GM12878 (cell line): ENCODE data around the gene CATSPER3. TPM values are rescaled to one million over a fixed set of nuclear protein-coding genes. Genes with fewer than 3 reads are reported as not detected.

ENCODE experiments used
- ATAC-seq: fragments of 200-7000 bp; cut with Tn5 transposase; 3 replicates; pipeline ENCODE4 v1.9.1; 2020; ENCODE audit warnings: mild to moderate bottlenecking, moderate library complexity
- BruUV-seq: library from RNA; stranded (reverse); fragments of 400-500 nt; replicated peaks from 2 replicates; lab custom pipeline; 2021; lab: Mats Ljungman, UMichigan
- CTCF ChIA-PET: fragments of 300-600 bp; sonication (Branson Sonifier 250); formaldehyde crosslinking; extraction: SDS; loops from one replicate; lab custom pipeline; 2021; ENCODE audit warnings: inconsistent platforms; lab: Yijun Ruan, JAX
- POLR2A ChIA-PET: fragments of 350-600 bp; formaldehyde crosslinking; extraction: SDS; loops from one replicate; lab custom pipeline; 2021; ENCODE audit warnings: inconsistent platforms; lab: Charles Lee
- RAD21 ChIA-PET: fragments of 300-600 bp; sonication (Branson Sonifier 250); formaldehyde crosslinking; loops from one replicate; lab custom pipeline; 2023; ENCODE audit warnings: antibody characterized with exemption; ENCODE audit not compliant: unreplicated experiment; lab: Charles Lee
- SMC1A ChIA-PET: fragments of 300-600 bp; sonication (Branson Sonifier 250); formaldehyde crosslinking; loops from one replicate; lab custom pipeline; 2023; ENCODE audit not compliant: unreplicated experiment, uncharacterized antibody; lab: Charles Lee
- DNase-seq: peaks from one replicate; pipeline ENCODE4 v3.0.0-alpha.2; 2011; ENCODE audit warnings: low read depth, low spot score
- FAIRE-seq: peaks from 3 replicates; lab custom pipeline; 2011; peaks lifted over from hg19 to GRCh38; lab: Jason Lieb, UNC
- H2AFZ ChIP-seq: 2 replicates; pipeline ENCODE4 v1.6.0; 2011; ENCODE audit warnings: low read depth, low read length, control low read depth; ENCODE audit not compliant: control insufficient read depth
- H3K27ac ChIP-seq: 2 replicates; pipeline ENCODE4 v1.5.1; 2011; ENCODE audit warnings: control low read depth; ENCODE audit not compliant: control insufficient read depth, insufficient read depth
- H3K27me3 ChIP-seq, 2 experiments: replicated peaks in 1 of 2; 2 replicates each; pipeline versions ENCODE4 v1.6.0 to v1.6.1; 2011; ENCODE audit warnings: low read length in 1 of 2; ENCODE audit not compliant: control insufficient read depth in 2 of 2, insufficient read depth in 2 of 2
- H3K36me3 ChIP-seq, 2 experiments: 2 replicates each; pipeline ENCODE4 v1.5.1; 2011; ENCODE audit warnings: low read length in 1 of 2; ENCODE audit not compliant: control insufficient read depth in 2 of 2, insufficient read depth in 2 of 2
- H3K4me1 ChIP-seq: 2 replicates; pipeline ENCODE4 v1.6.1; 2011; ENCODE audit warnings: mild to moderate bottlenecking, low read length, moderate library complexity, mixed read lengths; ENCODE audit not compliant: control insufficient read depth, insufficient read depth
- H3K4me2 ChIP-seq: 2 replicates; pipeline ENCODE4 v1.6.0; 2011; ENCODE audit warnings: control low read depth; ENCODE audit not compliant: control insufficient read depth, insufficient read depth
- H3K4me3 ChIP-seq: fragments of 200-600 bp; sonication (generic); 2 replicates; pipeline ENCODE4 v1.5.1; 2016
- H3K79me2 ChIP-seq: 2 replicates; pipeline ENCODE4 v1.6.0; 2011; ENCODE audit warnings: low read length; ENCODE audit not compliant: control insufficient read depth, insufficient read depth
- H3K9ac ChIP-seq: 2 replicates; pipeline ENCODE4 v1.8.0; 2011; ENCODE audit warnings: low read length, control low read depth, mixed read lengths; ENCODE audit not compliant: control insufficient read depth, insufficient read depth
- H3K9me3 ChIP-seq: replicated peaks from 3 replicates; pipeline ENCODE4 v1.5.1; 2011; ENCODE audit warnings: mild to moderate bottlenecking, low read length; ENCODE audit not compliant: control insufficient read depth, insufficient read depth
- H4K20me1 ChIP-seq: 2 replicates; pipeline ENCODE4 v1.6.0; 2011; ENCODE audit not compliant: control insufficient read depth, insufficient read depth
- GATAD2B ChIP-seq: fragments of 450-650 bp; conservative IDR thresholded peaks from 2 replicates; pipeline ENCODE4 v1.6.1; 2017; ENCODE audit warnings: low read depth, mild to moderate bottlenecking, moderate library complexity
- IKZF2 ChIP-seq, 2 experiments: fragments of 450-650 bp; IDR thresholded peaks; 2 replicates each; pipeline ENCODE4 v1.6.1; 2017; ENCODE audit warnings: mild to moderate bottlenecking in 2 of 2, moderate library complexity in 2 of 2
- MTA3 ChIP-seq: IDR thresholded peaks from 2 replicates; pipeline ENCODE4 v1.6.1; 2012; ENCODE audit warnings: low read length, inconsistent platforms, borderline replicate concordance
- MYC ChIP-seq: IDR thresholded peaks from 2 replicates; pipeline ENCODE4 v1.6.1; 2011; ENCODE audit warnings: mild to moderate bottlenecking, low read length, moderate library complexity, inconsistent platforms; ENCODE audit not compliant: insufficient read depth, insufficient replicate concordance, insufficient read length, severe bottlenecking
- NFYB ChIP-seq: IDR thresholded peaks from 2 replicates; pipeline ENCODE4 v1.6.1; 2011; ENCODE audit warnings: low read depth, mild to moderate bottlenecking, low read length, improper control_type of control experiment, moderate library complexity; ENCODE audit not compliant: insufficient read depth
- NR2C2 ChIP-seq: IDR thresholded peaks from 2 replicates; pipeline ENCODE4 v1.6.1; 2011; ENCODE audit warnings: borderline replicate concordance, low read depth; ENCODE audit not compliant: control insufficient read depth, insufficient read length
- RELA ChIP-seq: fragments of 450-650 bp; IDR thresholded peaks from 2 replicates; pipeline ENCODE4 v1.8.0; 2014; ENCODE audit warnings: borderline replicate concordance; ENCODE audit not compliant: partially characterized antibody
- SPI1 ChIP-seq: IDR thresholded peaks from 2 replicates; pipeline ENCODE4 v1.6.1; 2011; ENCODE audit warnings: low read depth, mild to moderate bottlenecking, low read length, moderate library complexity, borderline replicate concordance; ENCODE audit not compliant: insufficient read depth
- SUPT20H ChIP-seq: IDR thresholded peaks from 2 replicates; pipeline ENCODE4 v1.6.1; 2011; ENCODE audit warnings: low read depth, mild to moderate bottlenecking, low read length, moderate library complexity, borderline replicate concordance; ENCODE audit not compliant: control insufficient read depth
- WGBS: methylation state at CpG from one replicate; pipeline ENCODE4 v1.1.6; 2016; ENCODE audit warnings: low lambda C conversion rate; ENCODE audit not compliant: insufficient replicate concordance, insufficient coverage; ENCODE audit errors: missing lambda C conversion rate; 5-methylcytosine and 5-hydroxymethylcytosine counted together
- in situ Hi-C: fragments of 300-500 bp; cut with MboI; formaldehyde crosslinking; loops from 9 replicates; pipeline ENCODE4 v1.14.3; 2018; ENCODE audit warnings: mixed read lengths
- intact Hi-C: fragments of 100-400 bp; cut with micrococcal nuclease; formaldehyde crosslinking; loops from one replicate; pipeline ENCODE4 v1.14.2; 2022; ENCODE audit not compliant: unreplicated experiment
- polyA plus RNA-seq, 11 experiments: library from polyadenylated mRNA; depleted of rRNA in 4 of 11; unstranded in 6 of 11; stranded (reverse) in 5 of 11; fragments of >200 nt; fragmentation: Nextera tagmentation in 4 of 11; fragmentation: Illumina TruSeq in 1 of 11; extraction: Ambion mirVana in 4 of 11; extraction: Trizol in 1 of 11; gene quantifications; 1 replicate in 1 of 11; 2 replicates in 10 of 11; pipeline versions ENCODE4 v1.2.1 to v1.2.3, GENCODE V29; 2011 to 2016; ENCODE audit warnings: inconsistent platforms in 2 of 11, missing spikeins in 2 of 11, low read depth in 1 of 11
- total RNA-seq, 4 experiments: library from RNA; depleted of rRNA in 3 of 4; stranded (reverse); fragments of >200 nt in 3 of 4; fragmentation: Illumina TruSeq in 1 of 4; extraction: Trizol in 1 of 4; gene quantifications; 2 replicates each; pipeline versions ENCODE4 v1.2.1 to v1.2.3, GENCODE V29; 2013 to 2021
- TF ChIP-seq, protein P1 (sequence below): fragments of 450-650 bp; IDR thresholded peaks from 2 replicates; pipeline ENCODE4 v1.6.1; 2016; ENCODE audit warnings: mild to moderate bottlenecking, moderate library complexity, borderline replicate concordance

CATSPER3 gene
- total and polyA plus RNA-seq, 10 of the 15 experiments (the other 5 are each of a cell fraction or from before 2014, with no cell fraction given), result 0.06 to 0.38 (median 0.13) TPM; not detected in 4

DNA sequence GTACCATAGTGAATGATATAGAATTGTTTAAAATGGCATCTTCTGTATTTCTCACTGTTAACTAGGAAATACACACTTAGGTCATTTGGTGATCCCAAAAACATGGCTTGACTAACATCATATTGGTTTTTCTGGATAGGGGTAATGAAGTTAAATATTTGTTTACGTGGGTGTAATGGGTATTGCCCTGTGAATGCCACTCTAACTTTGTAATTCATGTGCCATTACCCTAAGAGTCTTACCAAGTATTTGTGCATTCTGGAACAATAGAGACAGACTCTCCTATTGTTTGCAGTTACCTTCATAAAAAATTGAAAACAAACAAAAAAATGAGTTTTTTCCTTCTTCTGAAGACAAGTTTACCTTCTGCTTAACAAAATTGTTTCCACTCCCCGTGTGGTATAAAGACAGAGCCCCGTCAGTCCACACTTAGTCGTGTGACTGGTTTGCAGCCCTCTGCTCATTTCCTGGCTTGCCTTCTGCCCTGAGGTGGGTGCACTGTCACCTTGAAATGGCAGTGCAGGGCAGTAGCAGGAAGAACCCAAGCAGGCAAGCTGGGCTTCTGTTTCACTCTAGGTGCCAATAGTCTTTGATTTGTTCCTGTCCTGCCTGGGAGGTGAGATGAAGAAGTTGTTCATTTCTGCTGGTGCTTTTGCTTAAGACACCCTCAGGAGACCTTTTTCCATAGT, 9.6 kb upstream of the CATSPER3 start:
- in situ Hi-C loops (no loop called here), intact Hi-C loops (no loop called here)
- RAD21 ChIA-PET, result no interaction called here
- POLR2A ChIA-PET, result no interaction called here
- H3K4me3 ChIP-seq, result no peak overlapping the region
- H3K27ac ChIP-seq, result no peak overlapping the region
- ATAC-seq (no peak), FAIRE-seq (no peak), DNase-seq (no peak)
- H3K27me3 ChIP-seq, result no peaks in the 10 kb centered on the region
- TF ChIP-seq IKZF2 (IDR thresholded peaks at IDR 0.05) (no peak), GATAD2B (no peak), SPI1 (no peak), MYC (no peak), MTA3 (no peak), SUPT20H (no peak), NFYB (no peak), RELA (no peak), NR2C2 (no peak)
- TF ChIP-seq, protein P1, sequence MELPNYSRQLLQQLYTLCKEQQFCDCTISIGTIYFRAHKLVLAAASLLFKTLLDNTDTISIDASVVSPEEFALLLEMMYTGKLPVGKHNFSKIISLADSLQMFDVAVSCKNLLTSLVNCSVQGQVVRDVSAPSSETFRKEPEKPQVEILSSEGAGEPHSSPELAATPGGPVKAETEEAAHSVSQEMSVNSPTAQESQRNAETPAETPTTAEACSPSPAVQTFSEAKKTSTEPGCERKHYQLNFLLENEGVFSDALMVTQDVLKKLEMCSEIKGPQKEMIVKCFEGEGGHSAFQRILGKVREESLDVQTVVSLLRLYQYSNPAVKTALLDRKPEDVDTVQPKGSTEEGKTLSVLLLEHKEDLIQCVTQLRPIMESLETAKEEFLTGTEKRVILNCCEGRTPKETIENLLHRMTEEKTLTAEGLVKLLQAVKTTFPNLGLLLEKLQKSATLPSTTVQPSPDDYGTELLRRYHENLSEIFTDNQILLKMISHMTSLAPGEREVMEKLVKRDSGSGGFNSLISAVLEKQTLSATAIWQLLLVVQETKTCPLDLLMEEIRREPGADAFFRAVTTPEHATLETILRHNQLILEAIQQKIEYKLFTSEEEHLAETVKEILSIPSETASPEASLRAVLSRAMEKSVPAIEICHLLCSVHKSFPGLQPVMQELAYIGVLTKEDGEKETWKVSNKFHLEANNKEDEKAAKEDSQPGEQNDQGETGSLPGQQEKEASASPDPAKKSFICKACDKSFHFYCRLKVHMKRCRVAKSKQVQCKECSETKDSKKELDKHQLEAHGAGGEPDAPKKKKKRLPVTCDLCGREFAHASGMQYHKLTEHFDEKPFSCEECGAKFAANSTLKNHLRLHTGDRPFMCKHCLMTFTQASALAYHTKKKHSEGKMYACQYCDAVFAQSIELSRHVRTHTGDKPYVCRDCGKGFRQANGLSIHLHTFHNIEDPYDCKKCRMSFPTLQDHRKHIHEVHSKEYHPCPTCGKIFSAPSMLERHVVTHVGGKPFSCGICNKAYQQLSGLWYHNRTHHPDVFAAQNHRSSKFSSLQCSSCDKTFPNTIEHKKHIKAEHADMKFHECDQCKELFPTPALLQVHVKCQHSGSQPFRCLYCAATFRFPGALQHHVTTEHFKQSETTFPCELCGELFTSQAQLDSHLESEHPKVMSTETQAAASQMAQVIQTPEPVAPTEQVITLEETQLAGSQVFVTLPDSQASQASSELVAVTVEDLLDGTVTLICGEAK, result no peak
- H3K4me2 ChIP-seq, result no peak overlapping the region
- H3K9ac ChIP-seq, result no peak overlapping the region
- SMC1A ChIA-PET, result no interaction called here
- H3K79me2 ChIP-seq, result no peaks in the 10 kb centered on the region
- H2AFZ ChIP-seq, result no peak overlapping the region
- BruUV-seq, result no TSS peak
- H3K36me3 ChIP-seq, result no peaks in the 10 kb centered on the region
- no peaks in the 10 kb centered on the region for H3K4me1 ChIP-seq
- H4K20me1 ChIP-seq, result no peaks in the 10 kb centered on the region
- 85% methylated on average over 4 of the region's 4 CpGs for WGBS
- no peaks in the 10 kb centered on the region; the same call in 2 of the 3 replicates for H3K9me3 ChIP-seq
- CTCF ChIA-PET, result no interaction called here
